ENCODE measurements around the gene EPB42.

DNA sequence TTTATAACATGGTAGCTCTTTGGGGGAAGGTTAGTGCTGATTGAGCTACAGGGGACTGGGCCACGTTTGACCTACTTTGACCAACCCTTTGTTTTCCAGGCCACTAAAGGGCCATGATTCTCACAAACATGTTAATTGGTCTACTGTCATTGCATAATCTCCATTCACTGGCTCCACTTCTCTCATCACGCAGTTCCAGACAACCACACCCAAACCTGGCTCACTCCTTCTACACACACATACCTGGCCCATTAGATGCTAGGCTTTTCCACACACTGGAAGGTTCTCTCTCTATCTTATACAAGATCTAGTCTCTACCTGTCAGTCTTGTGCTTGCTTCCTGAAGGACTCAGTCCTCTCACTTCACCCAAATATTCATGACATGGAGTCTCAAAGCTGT is 30.0 kb upstream of the EPB42 start:
- TF ChIP-seq GABPA (IDR thresholded peaks at IDR 0.05; ENCODE audit: low read depth), result no peak
- TF ChIP-seq SMC3 (IDR thresholded peaks at IDR 0.05; ENCODE audit: low read depth, low read length), result no peak
- no peak for TF ChIP-seq POLR2AphosphoS5 (IDR thresholded peaks at IDR 0.05; ENCODE audit: low read depth, low read length)
